ENCODE results near the gene CIB4.

CIB4 gene

GRCh38 chr2:26640781-26641564, at the start of gene CIB4:
Gene CIB4, minus strand, starts transcription at chr2:26641366. Its CDS starts 52 bp downstream, at chr2:26641314.
- DNase-seq: no peak

- no peak for DNase-seq
Measured at GRCh38 chr2:26687801-26688200, 46.6 kb upstream of the CIB4 start.

- DNase-seq: no peak
Measured at GRCh38 chr2:26687328-26687727, 46.2 kb upstream of the CIB4 start.

GRCh38 chr2:26685989-26686839, 45.0 kb upstream of the CIB4 start:
- DNase-seq: no peak

GRCh38 chr2:26685341-26685740, 44.2 kb upstream of the CIB4 start:
- no peak for DNase-seq

- DNase-seq: no peak
Measured at GRCh38 chr2:26683583-26683982, 42.4 kb upstream of the CIB4 start.

- no peak for DNase-seq
Measured at GRCh38 chr2:26682155-26682554, 41.0 kb upstream of the CIB4 start.

GRCh38 chr2:26681656-26682055, 40.5 kb upstream of the CIB4 start:
- no peak for DNase-seq

GRCh38 chr2:26679867-26680266, 38.7 kb upstream of the CIB4 start:
- no peak for DNase-seq

GRCh38 chr2:26678035-26678434, 36.9 kb upstream of the CIB4 start:
- DNase-seq: no peak

GRCh38 chr2:26675651-26676255, 34.6 kb upstream of the CIB4 start:
- DNase-seq: no peak

GRCh38 chr2:26674771-26675170, 33.6 kb upstream of the CIB4 start:
- no peak for DNase-seq

GRCh38 chr2:26674002-26674751, 33.0 kb upstream of the CIB4 start:
- no peak for DNase-seq

GRCh38 chr2:26672818-26673393, 31.7 kb upstream of the CIB4 start:
- DNase-seq: no peak

- no peak for DNase-seq
Measured at GRCh38 chr2:26672112-26672817, 31.1 kb upstream of the CIB4 start.

- DNase-seq: no peak
Measured at GRCh38 chr2:26671691-26672090, 30.5 kb upstream of the CIB4 start.

GRCh38 chr2:26670931-26671460, 29.8 kb upstream of the CIB4 start:
- DNase-seq: no peak

GRCh38 chr2:26670171-26670570, 29.0 kb upstream of the CIB4 start:
- DNase-seq: no peak

GRCh38 chr2:26668856-26669750, 27.9 kb upstream of the CIB4 start:
- DNase-seq: no peak

GRCh38 chr2:26668041-26668440, 26.9 kb upstream of the CIB4 start:
- no peak for DNase-seq

GRCh38 chr2:26666671-26667070, 25.5 kb upstream of the CIB4 start:
- no peak for DNase-seq
